ENCODE measurements around the gene BNC2.

The BNC2 gene

GRCh38 chr9:16675131-16675530 is 195.3 kb downstream of the BNC2 start:
- DNase-seq (ENCODE audit: low read depth in 3 of 3) = no peak

- no peak for DNase-seq (ENCODE audit: low read depth in 3 of 3)
Measured at GRCh38 chr9:16673171-16673570, 197.3 kb downstream of the BNC2 start.

DNA sequence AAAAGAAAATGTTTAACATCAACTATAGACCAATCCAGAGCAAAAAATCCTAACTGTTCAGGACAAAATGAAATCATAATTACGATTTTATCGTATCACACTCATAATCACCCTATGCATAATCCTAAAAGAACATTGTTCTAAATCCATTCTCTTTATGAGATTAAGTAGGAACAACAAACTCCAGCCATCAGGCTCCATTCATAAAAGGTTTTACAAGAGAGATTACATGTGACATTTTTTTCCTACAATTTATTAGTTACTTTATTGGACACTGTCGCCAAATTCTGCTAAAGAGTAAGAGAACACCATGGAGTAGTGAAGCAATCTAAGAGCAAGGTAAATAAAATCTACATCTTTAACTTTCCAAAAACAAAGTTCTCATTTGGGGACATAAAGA is 198.0 kb downstream of the BNC2 start:
- DNase-seq (ENCODE audit: low read depth in 3 of 3) = no peak

- no peak for DNase-seq (ENCODE audit: low read depth in 3 of 3)
Measured at GRCh38 chr9:16671591-16672137, 198.8 kb downstream of the BNC2 start.

- no peak for DNase-seq (ENCODE audit: low read depth in 3 of 3)
Measured at GRCh38 chr9:16670791-16671190, 199.7 kb downstream of the BNC2 start.

- no peak for DNase-seq (ENCODE audit: low read depth in 3 of 3)
Measured at GRCh38 chr9:16668734-16669295, 201.7 kb downstream of the BNC2 start.

DNA sequence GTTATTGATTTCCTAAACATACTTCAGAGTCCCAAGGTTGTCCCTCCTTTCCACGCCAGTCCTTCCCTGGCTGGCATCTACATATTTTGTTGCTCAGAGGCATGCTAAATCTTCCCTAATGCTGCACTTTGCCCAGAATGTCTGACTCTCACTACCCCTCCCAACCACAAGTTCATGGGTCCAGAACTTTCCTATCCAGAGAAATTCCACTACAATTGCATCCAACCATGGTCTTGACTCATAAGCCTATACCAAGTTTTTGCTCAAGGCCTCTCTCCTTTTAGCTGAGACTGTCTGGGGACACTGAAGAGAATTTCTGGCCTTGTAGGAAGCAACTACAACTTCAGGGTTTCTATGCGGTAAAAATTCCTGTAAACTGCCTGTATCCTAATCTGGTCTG is 206.3 kb downstream of the BNC2 start:
- DNase-seq (ENCODE audit: low read depth in 3 of 3) = no peak

- DNase-seq (ENCODE audit: low read depth in 3 of 3) = no peak
Measured at GRCh38 chr9:16661816-16662215, 208.7 kb downstream of the BNC2 start.

- no peak for DNase-seq (ENCODE audit: low read depth in 3 of 3)
Measured at GRCh38 chr9:16659096-16659495, 211.4 kb downstream of the BNC2 start.

DNA sequence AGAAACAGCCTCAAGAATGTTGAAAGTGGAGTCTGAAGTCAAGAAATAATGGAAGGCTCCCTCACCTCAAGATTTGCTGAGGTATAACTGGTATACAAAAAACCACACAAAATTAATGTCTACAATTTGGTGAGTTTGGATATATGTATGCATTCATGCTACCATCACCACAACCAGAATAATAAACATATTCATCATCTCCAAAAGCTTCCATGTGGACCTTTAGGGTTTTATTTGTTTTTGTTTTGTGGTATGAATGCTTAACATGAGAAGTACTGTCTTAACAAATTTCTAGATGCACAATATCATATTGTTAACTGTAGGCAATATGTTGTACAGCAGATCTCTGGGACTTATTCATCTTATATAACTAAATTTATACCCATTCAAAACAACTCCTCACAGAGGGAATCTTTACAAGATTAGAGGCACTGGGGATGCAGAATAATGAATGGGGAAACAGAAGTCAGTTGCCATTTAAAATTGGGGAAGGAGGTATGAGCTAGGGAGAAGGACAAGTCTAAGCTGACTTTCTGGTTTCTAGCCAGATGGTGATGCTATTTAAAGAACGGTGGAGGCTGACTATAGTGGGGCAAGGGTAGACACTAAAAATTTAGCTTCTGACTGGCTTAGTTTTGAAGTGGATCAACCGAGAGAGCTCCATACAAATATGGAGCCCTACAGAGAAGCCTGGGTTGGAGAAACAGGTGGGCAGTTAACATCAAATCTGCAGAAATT is 213.9 kb downstream of the BNC2 start:
- DNase-seq (ENCODE audit: low read depth in 3 of 3) = no peak

- no peak for DNase-seq (ENCODE audit: low read depth in 3 of 3)
Measured at GRCh38 chr9:16654596-16655126, 215.8 kb downstream of the BNC2 start.

DNA sequence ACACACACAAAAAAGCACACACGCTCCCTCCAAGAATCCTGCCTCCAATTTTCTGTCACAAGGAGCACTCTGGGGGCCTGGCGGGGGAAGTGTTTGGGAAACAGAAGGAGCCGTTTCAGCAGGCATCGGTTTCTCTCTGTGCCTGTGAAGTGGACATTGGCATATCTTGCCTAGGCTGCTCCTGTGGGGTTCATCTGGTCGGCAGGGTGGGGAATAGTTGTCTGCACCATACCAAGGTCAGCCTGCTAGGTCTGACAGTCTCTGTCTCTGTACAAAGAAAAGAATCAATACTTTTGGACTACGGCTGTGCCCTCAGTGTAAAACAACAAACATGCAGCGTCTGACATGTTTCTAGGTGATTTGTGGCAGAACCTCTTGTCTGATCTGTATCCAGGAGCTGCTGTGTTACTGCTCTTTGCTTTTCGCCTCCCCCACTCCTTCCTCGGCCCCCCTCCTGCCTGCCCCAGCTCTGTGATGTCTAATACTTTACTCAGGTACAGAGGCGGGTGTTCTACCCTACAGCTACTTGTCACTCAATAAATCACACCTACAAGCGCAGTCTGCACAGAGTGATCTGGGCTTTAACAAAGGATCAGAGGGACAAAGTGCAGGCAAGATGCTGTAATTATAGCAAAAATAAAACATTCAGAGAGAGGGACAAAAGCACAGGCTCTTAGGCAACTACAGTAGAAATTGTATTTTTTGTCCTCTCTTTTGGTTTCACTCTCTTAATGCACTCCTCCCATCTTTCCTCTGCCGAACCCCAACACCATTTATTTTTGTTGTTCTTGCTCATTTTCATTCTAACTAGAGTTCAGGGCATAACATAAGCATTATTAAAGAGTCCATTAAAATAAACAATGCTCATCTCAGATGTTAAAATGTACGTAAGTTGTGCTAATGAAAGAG is 216.7 kb downstream of the BNC2 start:
- DNase-seq (ENCODE audit: low read depth in 3 of 3) = no peak

GRCh38 chr9:16652582-16652981 is 217.9 kb downstream of the BNC2 start:
- no peak for DNase-seq (ENCODE audit: low read depth in 3 of 3)

DNA sequence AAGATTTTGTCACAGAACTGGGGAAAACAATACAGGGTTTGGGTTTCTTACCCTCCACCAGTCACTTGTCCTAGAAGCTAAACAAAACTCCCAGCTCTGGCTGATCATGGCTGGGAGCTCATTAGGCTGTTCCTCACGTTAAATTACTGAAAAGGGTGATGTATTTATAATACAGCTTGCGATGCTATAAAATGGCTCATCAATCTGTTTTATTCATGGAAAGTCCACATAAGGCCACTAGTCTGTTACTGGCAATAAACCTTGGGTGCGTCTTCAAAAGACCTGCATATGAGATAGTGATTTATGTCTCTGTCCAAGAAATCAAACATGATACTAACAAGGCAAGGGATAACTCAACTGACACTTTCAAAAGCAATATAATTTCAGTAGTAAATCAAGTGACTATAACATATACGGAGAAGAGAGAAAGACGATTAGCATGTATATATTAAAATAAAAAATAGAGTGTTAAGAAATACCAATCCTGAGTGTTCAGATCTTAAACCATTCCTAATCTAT is 219.0 kb downstream of the BNC2 start:
- no peak for DNase-seq (ENCODE audit: low read depth in 3 of 3)

GRCh38 chr9:16645970-16646369 is 224.5 kb downstream of the BNC2 start:
- no peak for DNase-seq (ENCODE audit: low read depth in 3 of 3)

GRCh38 chr9:16642421-16643109 is 227.9 kb downstream of the BNC2 start:
- DNase-seq (ENCODE audit: low read depth in 3 of 3) = no peak

DNA sequence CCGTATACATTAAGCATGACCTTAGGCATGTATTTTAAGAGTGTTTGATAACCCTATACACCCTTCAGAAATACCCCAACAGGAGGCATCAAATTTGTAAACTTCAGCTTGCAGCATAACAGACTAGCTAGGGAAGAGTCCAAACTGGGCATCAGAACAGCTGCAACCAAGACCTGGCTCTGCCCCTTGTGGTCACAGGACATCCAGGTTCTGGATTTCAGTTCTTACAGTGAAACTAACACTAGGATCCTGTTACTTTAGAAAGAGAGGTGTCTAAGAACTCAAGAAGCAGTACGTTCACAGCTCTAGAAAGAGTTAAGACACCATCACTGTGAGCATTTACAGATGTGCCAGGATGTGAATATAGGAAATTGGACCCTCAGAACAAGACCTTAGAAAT is 229.8 kb downstream of the BNC2 start:
- DNase-seq (ENCODE audit: low read depth in 3 of 3) = no peak

- DNase-seq (ENCODE audit: low read depth in 3 of 3) = no peak
Measured at GRCh38 chr9:16639644-16640043, 230.8 kb downstream of the BNC2 start.

- no peak for DNase-seq (ENCODE audit: low read depth in 3 of 3)
Measured at GRCh38 chr9:16637911-16638310, 232.6 kb downstream of the BNC2 start.

GRCh38 chr9:16637218-16637617 is 233.3 kb downstream of the BNC2 start:
- DNase-seq (ENCODE audit: low read depth in 3 of 3) = no peak

- DNase-seq (ENCODE audit: low read depth in 3 of 3) = no peak
Measured at GRCh38 chr9:16633794-16634193, 236.7 kb downstream of the BNC2 start.
